Mucosa of stomach (tissue), 1 donor: ENCODE data around the gene ELF5.

Source experiments
- H3K27me3 ChIP-seq: one replicate; pipeline ENCODE4 v1.7.0; 2013; ENCODE audit warnings: mild to moderate bottlenecking, low read length; ENCODE audit not compliant: control insufficient read depth, insufficient read depth
- H3K36me3 ChIP-seq: one replicate; pipeline ENCODE4 v1.7.0; 2013; ENCODE audit warnings: low read length; ENCODE audit not compliant: control insufficient read depth, insufficient read depth
- H3K4me1 ChIP-seq: one replicate; pipeline ENCODE4 v1.7.0; 2013; ENCODE audit warnings: mild to moderate bottlenecking, low read length; ENCODE audit not compliant: control insufficient read depth, insufficient read depth
- H3K4me3 ChIP-seq: one replicate; pipeline ENCODE4 v1.7.0; 2013; ENCODE audit warnings: low read length
- H3K9ac ChIP-seq: one replicate; pipeline ENCODE4 v1.7.0; 2013; ENCODE audit warnings: mild to moderate bottlenecking, low read length, moderate library complexity
- H3K9me3 ChIP-seq: one replicate; pipeline ENCODE4 v1.7.0; 2013; ENCODE audit warnings: mild to moderate bottlenecking, low read length, moderate library complexity; ENCODE audit not compliant: control insufficient read depth
- donor health status: Pancreatic carcinoma.

The ELF5 gene

GRCh38 chr11:34513682-34514449, at the start of gene ELF5:
Gene ELF5, minus strand, starts transcription at chr11:34513794. Its CDS starts 8,045 bp downstream, at chr11:34505749.
- Histone ChIP-seq H3K4me1 (peaks cover 11% of the 10 kb centered on the region), H3K4me3 (no peak within 1 kb of the TSS), H3K9ac (peak within 1 kb of the TSS; percentile 13), H3K9me3 (no peaks in the 10 kb centered on the region), H3K27me3 (no peaks in the 10 kb centered on the region), H3K36me3 (no peaks in the 10 kb centered on the region)

GRCh38 chr11:34562976-34563375, 49.4 kb upstream of the ELF5 start:
- no peaks in the 10 kb centered on the region for H3K4me1 ChIP-seq
- no peaks in the 10 kb centered on the region for H3K27me3 ChIP-seq
- no peaks in the 10 kb centered on the region for H3K36me3 ChIP-seq
- H3K9ac ChIP-seq, result no peak overlapping the region
- no peaks in the 10 kb centered on the region for H3K9me3 ChIP-seq
- H3K4me3 ChIP-seq, result no peak overlapping the region

GRCh38 chr11:34560511-34560910, 46.9 kb upstream of the ELF5 start:
- no peaks in the 10 kb centered on the region for H3K4me1 ChIP-seq
- no peak overlapping the region for H3K4me3 ChIP-seq
- H3K36me3 ChIP-seq, result no peaks in the 10 kb centered on the region
- no peak overlapping the region for H3K9ac ChIP-seq
- H3K27me3 ChIP-seq, result no peaks in the 10 kb centered on the region
- H3K9me3 ChIP-seq, result no peaks in the 10 kb centered on the region

GRCh38 chr11:34558673-34559072, 45.1 kb upstream of the ELF5 start:
- no peak overlapping the region for H3K9ac ChIP-seq
- no peaks in the 10 kb centered on the region for H3K27me3 ChIP-seq
- no peak overlapping the region for H3K4me3 ChIP-seq
- no peaks in the 10 kb centered on the region for H3K4me1 ChIP-seq
- no peaks in the 10 kb centered on the region for H3K9me3 ChIP-seq
- H3K36me3 ChIP-seq, result no peaks in the 10 kb centered on the region

GRCh38 chr11:34558211-34558610, 44.6 kb upstream of the ELF5 start:
- Histone ChIP-seq H3K36me3 (no peaks in the 10 kb centered on the region), H3K4me1 (no peaks in the 10 kb centered on the region), H3K4me3 (no peak overlapping the region), H3K9me3 (no peaks in the 10 kb centered on the region), H3K27me3 (no peaks in the 10 kb centered on the region), H3K9ac (no peak overlapping the region)

- H3K36me3 ChIP-seq, result no peaks in the 10 kb centered on the region
- H3K4me1 ChIP-seq, result peaks cover 2% of the 10 kb centered on the region
- no peak overlapping the region for H3K9ac ChIP-seq
- no peaks in the 10 kb centered on the region for H3K9me3 ChIP-seq
- no peaks in the 10 kb centered on the region for H3K27me3 ChIP-seq
- no peak overlapping the region for H3K4me3 ChIP-seq
These were observed 38.7 kb upstream of the ELF5 start for GRCh38 chr11:34552270-34552669.

- peaks cover 11% of the 10 kb centered on the region for H3K4me1 ChIP-seq
- H3K27me3 ChIP-seq, result no peaks in the 10 kb centered on the region
- H3K4me3 ChIP-seq, result no peak overlapping the region
- no peaks in the 10 kb centered on the region for H3K9me3 ChIP-seq
- H3K9ac ChIP-seq, result no peak overlapping the region
- H3K36me3 ChIP-seq, result no peaks in the 10 kb centered on the region
These were observed 35.7 kb upstream of the ELF5 start for GRCh38 chr11:34549271-34549670.

GRCh38 chr11:34548278-34548677, 34.7 kb upstream of the ELF5 start:
- H3K9ac ChIP-seq, result no peak overlapping the region
- H3K9me3 ChIP-seq, result no peaks in the 10 kb centered on the region
- no peaks in the 10 kb centered on the region for H3K36me3 ChIP-seq
- H3K4me1 ChIP-seq, result peaks cover 11% of the 10 kb centered on the region
- no peaks in the 10 kb centered on the region for H3K27me3 ChIP-seq
- no peak overlapping the region for H3K4me3 ChIP-seq

- no peaks in the 10 kb centered on the region for H3K9me3 ChIP-seq
- H3K4me1 ChIP-seq, result peaks cover 11% of the 10 kb centered on the region
- H3K36me3 ChIP-seq, result no peaks in the 10 kb centered on the region
- no peak overlapping the region for H3K4me3 ChIP-seq
- H3K9ac ChIP-seq, result no peak overlapping the region
- H3K27me3 ChIP-seq, result no peaks in the 10 kb centered on the region
These were observed 33.1 kb upstream of the ELF5 start for GRCh38 chr11:34546511-34547209.

- H3K9ac ChIP-seq, result no peak overlapping the region
- no peaks in the 10 kb centered on the region for H3K9me3 ChIP-seq
- H3K36me3 ChIP-seq, result no peaks in the 10 kb centered on the region
- H3K27me3 ChIP-seq, result no peaks in the 10 kb centered on the region
- no peak overlapping the region for H3K4me3 ChIP-seq
- peaks cover 7% of the 10 kb centered on the region for H3K4me1 ChIP-seq
These were observed 28.5 kb upstream of the ELF5 start for GRCh38 chr11:34542089-34542488.

GRCh38 chr11:34540870-34541269, 27.3 kb upstream of the ELF5 start:
- no peak overlapping the region for H3K9ac ChIP-seq

GRCh38 chr11:34537636-34538035, 24.0 kb upstream of the ELF5 start:
- Histone ChIP-seq H3K4me3 (no peak overlapping the region), H3K9ac (no peak overlapping the region), H3K36me3 (no peaks in the 10 kb centered on the region), H3K9me3 (no peaks in the 10 kb centered on the region), H3K4me1 (no peaks in the 10 kb centered on the region), H3K27me3 (no peaks in the 10 kb centered on the region)

More at GRCh38 chr11:34540870-34541269, 27.3 kb upstream of the ELF5 start:
- H3K27me3 ChIP-seq, result no peaks in the 10 kb centered on the region
- no peak overlapping the region for H3K4me3 ChIP-seq
- no peaks in the 10 kb centered on the region for H3K9me3 ChIP-seq
- H3K36me3 ChIP-seq, result no peaks in the 10 kb centered on the region
- H3K4me1 ChIP-seq, result no peaks in the 10 kb centered on the region
